GM23338 (cell line): ENCODE measurements around the gene TMTC2. TPM values are rescaled to one million over a fixed set of nuclear protein-coding genes. Genes with fewer than 3 reads are reported as not detected.

ENCODE experiments used
- ATAC-seq: fragments of 200-7000 bp; cut with Tn5 transposase; 3 replicates; pipeline ENCODE4 v1.9.1; 2020
- DNase-seq: peaks from one replicate; pipeline ENCODE4 v3.0.0-alpha.2; 2015; ENCODE audit warnings: low spot score
- H2AFZ ChIP-seq: fragments of 200-600 bp; sonication (generic); 2 replicates; pipeline ENCODE4 v1.8.0; 2016; ENCODE audit warnings: antibody characterized with exemption, mild to moderate bottlenecking, moderate library complexity
- H3F3A ChIP-seq: fragments of 200-600 bp; sonication (generic); replicated peaks from 2 replicates; pipeline ENCODE4 v1.8.0; 2017; ENCODE audit warnings: antibody characterized with exemption, mixed run types, low read depth
- H3K27ac ChIP-seq: fragments of 200-600 bp; sonication (generic); 2 replicates; pipeline ENCODE4 v1.6.1; 2016; ENCODE audit warnings: low read depth
- H3K27me3 ChIP-seq: fragments of 200-600 bp; sonication (generic); 2 replicates; pipeline ENCODE4 v1.8.0; 2016; ENCODE audit warnings: mild to moderate bottlenecking, mixed run types, moderate library complexity; ENCODE audit not compliant: insufficient read depth
- H3K36me3 ChIP-seq: fragments of 200-600 bp; sonication (generic); 2 replicates; pipeline ENCODE4 v1.8.0; 2016; ENCODE audit warnings: mild to moderate bottlenecking; ENCODE audit not compliant: insufficient read depth
- H3K4me1 ChIP-seq: fragments of 200-600 bp; sonication (generic); 2 replicates; pipeline ENCODE4 v1.8.0; 2016; ENCODE audit warnings: mild to moderate bottlenecking, moderate library complexity; ENCODE audit not compliant: insufficient read depth
- H3K4me2 ChIP-seq: fragments of 200-600 bp; sonication (generic); 2 replicates; pipeline ENCODE4 v1.7.1; 2017; ENCODE audit warnings: mixed run types
- H3K4me3 ChIP-seq: fragments of 200-600 bp; sonication (generic); 2 replicates; pipeline ENCODE4 v1.6.1; 2016; ENCODE audit warnings: mixed run types
- H3K79me2 ChIP-seq: fragments of 200-600 bp; sonication (generic); replicated peaks from 2 replicates; pipeline ENCODE4 v1.8.0; 2017; ENCODE audit warnings: mild to moderate bottlenecking; ENCODE audit not compliant: insufficient read depth
- H3K9me2 ChIP-seq: fragments of 200-600 bp; sonication (generic); 2 replicates; pipeline ENCODE4 v1.8.0; 2017; ENCODE audit not compliant: insufficient read depth
- H4K20me1 ChIP-seq: fragments of 200-600 bp; sonication (generic); replicated peaks from 2 replicates; pipeline ENCODE4 v1.8.0; 2017; ENCODE audit warnings: mild to moderate bottlenecking; ENCODE audit not compliant: insufficient read depth
- H3K27ac Mint-ChIP-seq: 2 replicates; pipeline ENCODE4 v1.8.0; 2020; ENCODE audit warnings: inconsistent platforms, mild to moderate bottlenecking, moderate library complexity, mixed read lengths
- H3K27me3 Mint-ChIP-seq: 3 replicates; pipeline ENCODE4 v1.8.0; 2022; ENCODE audit warnings: low read depth, mild to moderate bottlenecking, moderate library complexity, mixed read lengths, inconsistent platforms; ENCODE audit not compliant: insufficient read depth, poor library complexity
- H3K36me3 Mint-ChIP-seq: 3 replicates; pipeline ENCODE4 v1.8.0; 2021; ENCODE audit warnings: low read depth, mild to moderate bottlenecking, inconsistent platforms, moderate library complexity, mixed read lengths
- H3K4me1 Mint-ChIP-seq: 3 replicates; pipeline ENCODE4 v1.8.0; 2020; ENCODE audit warnings: mild to moderate bottlenecking, inconsistent platforms, mixed read lengths
- H3K4me3 Mint-ChIP-seq: 3 replicates; pipeline ENCODE4 v1.8.0; 2021; ENCODE audit warnings: moderate library complexity, mild to moderate bottlenecking, inconsistent platforms, mixed read lengths
- H3K9me3 Mint-ChIP-seq: 3 replicates; pipeline ENCODE4 v1.8.0; 2020; ENCODE audit warnings: moderate library complexity, mild to moderate bottlenecking, inconsistent platforms, mixed read lengths
- CREB1 ChIP-seq: fragments of 250-450 bp; sonication (Bioruptor Pico); IDR thresholded peaks from 2 replicates; pipeline ENCODE4 v1.5.0; 2020; ENCODE audit warnings: low read depth, mild to moderate bottlenecking, moderate library complexity
- EZH2 ChIP-seq: fragments of 200-600 bp; sonication (generic); IDR thresholded peaks from one replicate; pipeline ENCODE4 v1.8.0; 2017; ENCODE audit warnings: antibody characterized with exemption, mild to moderate bottlenecking, low read depth; ENCODE audit not compliant: unreplicated experiment
- EZH2phosphoT487 ChIP-seq: fragments of 200-600 bp; sonication (generic); IDR thresholded peaks from one replicate; pipeline ENCODE4 v1.8.1; 2018; ENCODE audit warnings: antibody characterized with exemption; ENCODE audit not compliant: unreplicated experiment
- JUNB ChIP-seq: IDR thresholded peaks from one replicate; pipeline ENCODE4 v1.6.1; 2016; ENCODE audit warnings: antibody characterized with exemption; ENCODE audit not compliant: unreplicated experiment
- NANOG ChIP-seq: IDR thresholded peaks from 2 replicates; pipeline ENCODE4 v1.6.1; 2016; ENCODE audit warnings: antibody characterized with exemption, borderline replicate concordance
- POLR2AphosphoS5 ChIP-seq: IDR thresholded peaks from 2 replicates; pipeline ENCODE4 v1.6.1; 2016; ENCODE audit warnings: antibody characterized with exemption, low read depth
- STAT1 ChIP-seq: IDR thresholded peaks from one replicate; pipeline ENCODE4 v1.6.1; 2016; ENCODE audit warnings: antibody characterized with exemption; ENCODE audit not compliant: unreplicated experiment
- ZNF114 ChIP-seq: fragments of 250-450 bp; sonication (Bioruptor Pico); IDR thresholded peaks from 2 replicates; pipeline ENCODE4 v1.5.0; 2020; ENCODE audit warnings: mild to moderate bottlenecking, moderate library complexity
- ZNF331 ChIP-seq: fragments of 250-450 bp; sonication (Bioruptor Pico); IDR thresholded peaks from 2 replicates; pipeline ENCODE4 v1.5.0; 2020; ENCODE audit warnings: low read depth, mild to moderate bottlenecking, moderate library complexity
- polyA plus RNA-seq: library from polyadenylated mRNA; unstranded; fragments of >200 nt; fragmentation: Nextera tagmentation; extraction: Ambion mirVana; gene quantifications from 2 replicates; pipeline ENCODE4 v1.2.1, GENCODE V29; 2016
- total RNA-seq: library from RNA; depleted of rRNA; stranded (reverse); fragments of >200 nt; shearing (Covaris generic); gene quantifications from 2 replicates; pipeline ENCODE4 v1.2.3, GENCODE V29; 2014
- TF ChIP-seq, protein P1 (sequence below): IDR thresholded peaks from 2 replicates; pipeline ENCODE4 v1.6.1; 2016; ENCODE audit warnings: antibody characterized with exemption
- TF ChIP-seq, protein P2 (sequence below), 2 experiments: fragments of 200-600 bp in 1 of 2; sonication (generic) in 1 of 2; conservative IDR thresholded peaks; 2 replicates each; pipeline versions ENCODE4 v1.5.1 to v1.6.1; 2016 to 2017; ENCODE audit warnings: antibody characterized with exemption in 2 of 2, low read depth in 2 of 2, mild to moderate bottlenecking in 2 of 2, moderate library complexity in 1 of 2
- TF ChIP-seq, protein P3 (sequence below): fragments of 250-450 bp; sonication (Bioruptor Pico); IDR thresholded peaks from 2 replicates; pipeline ENCODE4 v1.5.0; 2020; ENCODE audit warnings: mild to moderate bottlenecking, moderate library complexity
- TF ChIP-seq, protein P4 (sequence below): IDR thresholded peaks from one replicate; pipeline ENCODE4 v1.6.1; 2018; ENCODE audit warnings: antibody characterized with exemption; ENCODE audit not compliant: unreplicated experiment

Gene TMTC2
- total and polyA plus RNA-seq, 2 experiments from 2014 or later = 0.57 to 6.5 TPM

DNA sequence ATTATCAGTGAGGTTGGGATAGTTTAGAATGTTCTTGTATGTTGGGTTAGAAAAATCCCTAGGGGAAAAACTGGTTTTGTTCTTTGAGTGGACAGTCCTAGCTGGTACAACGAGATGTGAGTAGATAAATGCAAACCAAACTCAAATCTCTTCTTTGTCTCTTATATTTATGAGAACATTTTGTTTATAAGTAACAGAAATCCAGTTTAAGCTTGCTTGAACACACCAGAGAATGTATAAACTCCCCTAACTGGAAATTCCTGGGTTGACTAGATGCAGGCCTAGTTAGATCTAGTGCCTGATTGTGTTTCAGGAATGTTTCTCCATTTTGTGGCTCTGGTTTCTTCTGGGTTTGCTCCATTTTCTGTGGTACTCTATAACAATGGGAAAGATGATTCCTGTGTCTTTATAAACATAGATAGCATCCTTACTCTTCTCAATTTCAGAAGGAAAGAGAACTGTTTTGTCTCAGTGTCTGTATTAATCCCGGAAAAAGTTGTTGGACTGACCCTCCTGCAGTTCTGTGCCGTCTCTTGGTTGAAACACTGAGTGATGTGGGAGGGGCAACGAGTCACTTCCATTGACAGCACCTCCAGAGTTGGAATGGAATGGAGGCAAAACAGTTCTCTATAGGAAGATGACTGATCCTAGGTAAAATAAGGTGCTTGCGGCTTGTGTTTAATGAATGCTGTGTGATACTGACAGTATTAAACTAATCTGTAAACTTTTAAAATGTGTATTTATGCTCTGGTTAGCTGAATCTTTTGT lies 244.8 kb downstream of the TMTC2 start:
- 0 out of 2 replicates have a peak overlapping the region, but pooled peaks have one; percentile 45 for H3K27ac Mint-ChIP-seq
- H3K9me3 Mint-ChIP-seq = no peaks in the 10 kb centered on the region
- Histone ChIP-seq H3K4me2 (no peak overlapping the region), H3K27ac (0 out of 2 replicates have a peak overlapping the region, but pooled peaks have one; percentile 33), H3K27me3 (no peaks in the 10 kb centered on the region), H3K79me2 (no peaks in the 10 kb centered on the region), H3K4me1 (no peaks in the 10 kb centered on the region; the same call in 1 of the 2 replicates), H2AFZ (no peak overlapping the region), H4K20me1 (no peaks in the 10 kb centered on the region), H3F3A (no peaks in the 10 kb centered on the region), H3K9me2 (no peaks in the 10 kb centered on the region), H3K36me3 (no peaks in the 10 kb centered on the region), H3K4me3 (no peak overlapping the region)
- DNase-seq (peak; percentile 25), ATAC-seq (no peak; the same call in 2 of the 3 replicates)
- H3K36me3 Mint-ChIP-seq = no peaks in the 10 kb centered on the region
- TF ChIP-seq CREB1 (CRISPR knock-in tag) (no peak), EZH2phosphoT487 (no peak), JUNB (no peak), ZNF114 (CRISPR knock-in tag) (no peak), NANOG (no peak), POLR2AphosphoS5 (no peak), EZH2 (no peak), ZNF331 (no peak), STAT1 (no peak)
- TF ChIP-seq, protein P1, sequence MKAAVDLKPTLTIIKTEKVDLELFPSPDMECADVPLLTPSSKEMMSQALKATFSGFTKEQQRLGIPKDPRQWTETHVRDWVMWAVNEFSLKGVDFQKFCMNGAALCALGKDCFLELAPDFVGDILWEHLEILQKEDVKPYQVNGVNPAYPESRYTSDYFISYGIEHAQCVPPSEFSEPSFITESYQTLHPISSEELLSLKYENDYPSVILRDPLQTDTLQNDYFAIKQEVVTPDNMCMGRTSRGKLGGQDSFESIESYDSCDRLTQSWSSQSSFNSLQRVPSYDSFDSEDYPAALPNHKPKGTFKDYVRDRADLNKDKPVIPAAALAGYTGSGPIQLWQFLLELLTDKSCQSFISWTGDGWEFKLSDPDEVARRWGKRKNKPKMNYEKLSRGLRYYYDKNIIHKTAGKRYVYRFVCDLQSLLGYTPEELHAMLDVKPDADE = no peak
- TF ChIP-seq, protein P2, sequence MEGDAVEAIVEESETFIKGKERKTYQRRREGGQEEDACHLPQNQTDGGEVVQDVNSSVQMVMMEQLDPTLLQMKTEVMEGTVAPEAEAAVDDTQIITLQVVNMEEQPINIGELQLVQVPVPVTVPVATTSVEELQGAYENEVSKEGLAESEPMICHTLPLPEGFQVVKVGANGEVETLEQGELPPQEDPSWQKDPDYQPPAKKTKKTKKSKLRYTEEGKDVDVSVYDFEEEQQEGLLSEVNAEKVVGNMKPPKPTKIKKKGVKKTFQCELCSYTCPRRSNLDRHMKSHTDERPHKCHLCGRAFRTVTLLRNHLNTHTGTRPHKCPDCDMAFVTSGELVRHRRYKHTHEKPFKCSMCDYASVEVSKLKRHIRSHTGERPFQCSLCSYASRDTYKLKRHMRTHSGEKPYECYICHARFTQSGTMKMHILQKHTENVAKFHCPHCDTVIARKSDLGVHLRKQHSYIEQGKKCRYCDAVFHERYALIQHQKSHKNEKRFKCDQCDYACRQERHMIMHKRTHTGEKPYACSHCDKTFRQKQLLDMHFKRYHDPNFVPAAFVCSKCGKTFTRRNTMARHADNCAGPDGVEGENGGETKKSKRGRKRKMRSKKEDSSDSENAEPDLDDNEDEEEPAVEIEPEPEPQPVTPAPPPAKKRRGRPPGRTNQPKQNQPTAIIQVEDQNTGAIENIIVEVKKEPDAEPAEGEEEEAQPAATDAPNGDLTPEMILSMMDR (conservative IDR thresholded peaks at IDR 0.05; ENCODE audit: low read depth in 2 of 2) = no peak
- TF ChIP-seq, protein P3, sequence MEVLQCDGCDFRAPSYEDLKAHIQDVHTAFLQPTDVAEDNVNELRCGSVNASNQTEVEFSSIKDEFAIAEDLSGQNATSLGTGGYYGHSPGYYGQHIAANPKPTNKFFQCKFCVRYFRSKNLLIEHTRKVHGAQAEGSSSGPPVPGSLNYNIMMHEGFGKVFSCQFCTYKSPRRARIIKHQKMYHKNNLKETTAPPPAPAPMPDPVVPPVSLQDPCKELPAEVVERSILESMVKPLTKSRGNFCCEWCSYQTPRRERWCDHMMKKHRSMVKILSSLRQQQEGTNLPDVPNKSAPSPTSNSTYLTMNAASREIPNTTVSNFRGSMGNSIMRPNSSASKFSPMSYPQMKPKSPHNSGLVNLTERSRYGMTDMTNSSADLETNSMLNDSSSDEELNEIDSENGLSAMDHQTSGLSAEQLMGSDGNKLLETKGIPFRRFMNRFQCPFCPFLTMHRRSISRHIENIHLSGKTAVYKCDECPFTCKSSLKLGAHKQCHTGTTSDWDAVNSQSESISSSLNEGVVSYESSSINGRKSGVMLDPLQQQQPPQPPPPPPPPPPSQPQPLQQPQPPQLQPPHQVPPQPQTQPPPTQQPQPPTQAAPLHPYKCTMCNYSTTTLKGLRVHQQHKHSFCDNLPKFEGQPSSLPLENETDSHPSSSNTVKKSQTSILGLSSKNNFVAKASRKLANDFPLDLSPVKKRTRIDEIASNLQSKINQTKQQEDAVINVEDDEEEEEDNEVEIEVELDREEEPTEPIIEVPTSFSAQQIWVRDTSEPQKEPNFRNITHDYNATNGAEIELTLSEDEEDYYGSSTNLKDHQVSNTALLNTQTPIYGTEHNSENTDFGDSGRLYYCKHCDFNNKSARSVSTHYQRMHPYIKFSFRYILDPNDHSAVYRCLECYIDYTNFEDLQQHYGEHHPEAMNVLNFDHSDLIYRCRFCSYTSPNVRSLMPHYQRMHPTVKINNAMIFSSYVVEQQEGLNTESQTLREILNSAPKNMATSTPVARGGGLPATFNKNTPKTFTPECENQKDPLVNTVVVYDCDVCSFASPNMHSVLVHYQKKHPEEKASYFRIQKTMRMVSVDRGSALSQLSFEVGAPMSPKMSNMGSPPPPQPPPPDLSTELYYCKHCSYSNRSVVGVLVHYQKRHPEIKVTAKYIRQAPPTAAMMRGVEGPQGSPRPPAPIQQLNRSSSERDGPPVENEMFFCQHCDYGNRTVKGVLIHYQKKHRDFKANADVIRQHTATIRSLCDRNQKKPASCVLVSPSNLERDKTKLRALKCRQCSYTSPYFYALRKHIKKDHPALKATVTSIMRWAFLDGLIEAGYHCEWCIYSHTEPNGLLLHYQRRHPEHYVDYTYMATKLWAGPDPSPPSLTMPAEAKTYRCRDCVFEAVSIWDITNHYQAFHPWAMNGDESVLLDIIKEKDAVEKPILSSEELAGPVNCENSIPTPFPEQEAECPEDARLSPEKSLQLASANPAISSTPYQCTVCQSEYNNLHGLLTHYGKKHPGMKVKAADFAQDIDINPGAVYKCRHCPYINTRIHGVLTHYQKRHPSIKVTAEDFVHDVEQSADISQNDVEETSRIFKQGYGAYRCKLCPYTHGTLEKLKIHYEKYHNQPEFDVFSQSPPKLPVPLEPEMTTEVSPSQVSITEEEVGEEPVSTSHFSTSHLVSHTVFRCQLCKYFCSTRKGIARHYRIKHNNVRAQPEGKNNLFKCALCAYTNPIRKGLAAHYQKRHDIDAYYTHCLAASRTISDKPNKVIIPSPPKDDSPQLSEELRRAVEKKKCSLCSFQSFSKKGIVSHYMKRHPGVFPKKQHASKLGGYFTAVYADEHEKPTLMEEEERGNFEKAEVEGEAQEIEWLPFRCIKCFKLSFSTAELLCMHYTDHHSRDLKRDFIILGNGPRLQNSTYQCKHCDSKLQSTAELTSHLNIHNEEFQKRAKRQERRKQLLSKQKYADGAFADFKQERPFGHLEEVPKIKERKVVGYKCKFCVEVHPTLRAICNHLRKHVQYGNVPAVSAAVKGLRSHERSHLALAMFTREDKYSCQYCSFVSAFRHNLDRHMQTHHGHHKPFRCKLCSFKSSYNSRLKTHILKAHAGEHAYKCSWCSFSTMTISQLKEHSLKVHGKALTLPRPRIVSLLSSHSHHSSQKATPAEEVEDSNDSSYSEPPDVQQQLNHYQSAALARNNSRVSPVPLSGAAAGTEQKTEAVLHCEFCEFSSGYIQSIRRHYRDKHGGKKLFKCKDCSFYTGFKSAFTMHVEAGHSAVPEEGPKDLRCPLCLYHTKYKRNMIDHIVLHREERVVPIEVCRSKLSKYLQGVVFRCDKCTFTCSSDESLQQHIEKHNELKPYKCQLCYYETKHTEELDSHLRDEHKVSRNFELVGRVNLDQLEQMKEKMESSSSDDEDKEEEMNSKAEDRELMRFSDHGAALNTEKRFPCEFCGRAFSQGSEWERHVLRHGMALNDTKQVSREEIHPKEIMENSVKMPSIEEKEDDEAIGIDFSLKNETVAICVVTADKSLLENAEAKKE = no peak
- TF ChIP-seq, protein P4, sequence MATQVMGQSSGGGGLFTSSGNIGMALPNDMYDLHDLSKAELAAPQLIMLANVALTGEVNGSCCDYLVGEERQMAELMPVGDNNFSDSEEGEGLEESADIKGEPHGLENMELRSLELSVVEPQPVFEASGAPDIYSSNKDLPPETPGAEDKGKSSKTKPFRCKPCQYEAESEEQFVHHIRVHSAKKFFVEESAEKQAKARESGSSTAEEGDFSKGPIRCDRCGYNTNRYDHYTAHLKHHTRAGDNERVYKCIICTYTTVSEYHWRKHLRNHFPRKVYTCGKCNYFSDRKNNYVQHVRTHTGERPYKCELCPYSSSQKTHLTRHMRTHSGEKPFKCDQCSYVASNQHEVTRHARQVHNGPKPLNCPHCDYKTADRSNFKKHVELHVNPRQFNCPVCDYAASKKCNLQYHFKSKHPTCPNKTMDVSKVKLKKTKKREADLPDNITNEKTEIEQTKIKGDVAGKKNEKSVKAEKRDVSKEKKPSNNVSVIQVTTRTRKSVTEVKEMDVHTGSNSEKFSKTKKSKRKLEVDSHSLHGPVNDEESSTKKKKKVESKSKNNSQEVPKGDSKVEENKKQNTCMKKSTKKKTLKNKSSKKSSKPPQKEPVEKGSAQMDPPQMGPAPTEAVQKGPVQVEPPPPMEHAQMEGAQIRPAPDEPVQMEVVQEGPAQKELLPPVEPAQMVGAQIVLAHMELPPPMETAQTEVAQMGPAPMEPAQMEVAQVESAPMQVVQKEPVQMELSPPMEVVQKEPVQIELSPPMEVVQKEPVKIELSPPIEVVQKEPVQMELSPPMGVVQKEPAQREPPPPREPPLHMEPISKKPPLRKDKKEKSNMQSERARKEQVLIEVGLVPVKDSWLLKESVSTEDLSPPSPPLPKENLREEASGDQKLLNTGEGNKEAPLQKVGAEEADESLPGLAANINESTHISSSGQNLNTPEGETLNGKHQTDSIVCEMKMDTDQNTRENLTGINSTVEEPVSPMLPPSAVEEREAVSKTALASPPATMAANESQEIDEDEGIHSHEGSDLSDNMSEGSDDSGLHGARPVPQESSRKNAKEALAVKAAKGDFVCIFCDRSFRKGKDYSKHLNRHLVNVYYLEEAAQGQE = no peak
- no peaks in the 10 kb centered on the region for H3K27me3 Mint-ChIP-seq
- H3K4me3 Mint-ChIP-seq = no peak overlapping the region
- peaks cover 26% of the 10 kb centered on the region for H3K4me1 Mint-ChIP-seq
